IMR-90 (cell line): ENCODE measurements around the gene CMSS1. TPM values are rescaled to one million over a fixed set of nuclear protein-coding genes. Genes with fewer than 3 reads are reported as not detected.
A peak's percentile ranks its signal among the peaks of the same experiment; 100 is the strongest.

Experiments used
- ATAC-seq: fragments of 200-7000 bp; cut with Tn5 transposase; 2 replicates; pipeline ENCODE4 v1.9.1; 2020; ENCODE audit warnings: low read depth, mild to moderate bottlenecking, moderate library complexity
- BruUV-seq: library from RNA; stranded (reverse); fragments of 400-500 nt; replicated peaks from 2 replicates; lab custom pipeline; 2021; lab: Mats Ljungman, UMichigan
- CTCF ChIA-PET: fragments of 300-600 bp; formaldehyde crosslinking; extraction: SDS; loops from one replicate; lab custom pipeline; 2021; ENCODE audit warnings: antibody characterized with exemption; lab: Yijun Ruan, JAX
- POLR2A ChIA-PET: fragments of 300-600 bp; sonication (Branson Sonifier 250); formaldehyde crosslinking; loops from one replicate; lab custom pipeline; 2022; ENCODE audit warnings: antibody characterized with exemption; ENCODE audit not compliant: unreplicated experiment; lab: Charles Lee
- DNase-seq: peaks from one replicate; pipeline ENCODE4 v3.0.0; 2013
- H2AFZ ChIP-seq: replicated peaks from 2 replicates; pipeline ENCODE3; 2013; ENCODE audit warnings: low read length, mild to moderate bottlenecking; ENCODE audit not compliant: poor library complexity
- H2AK5ac ChIP-seq: 2 replicates; pipeline ENCODE4 v1.6.1; 2013; ENCODE audit warnings: low read depth, low read length, inconsistent platforms
- H2AK9ac ChIP-seq: replicated peaks from 2 replicates; pipeline ENCODE3; 2013; ENCODE audit warnings: mild to moderate bottlenecking, low read depth, low read length, moderate library complexity; ENCODE audit not compliant: poor library complexity
- H2BK120ac ChIP-seq: 2 replicates; pipeline ENCODE4 v1.6.1; 2013; ENCODE audit warnings: low read depth, low read length, inconsistent platforms
- H2BK15ac ChIP-seq: 3 replicates; pipeline ENCODE4 v1.6.1; 2013; ENCODE audit warnings: low read depth, low read length, inconsistent platforms
- H2BK20ac ChIP-seq: 2 replicates; pipeline ENCODE4 v1.6.1; 2013; ENCODE audit warnings: low read depth, mild to moderate bottlenecking, inconsistent platforms, low read length, moderate library complexity
- H2BK5ac ChIP-seq: 2 replicates; pipeline ENCODE4 v1.6.1; 2013; ENCODE audit warnings: mild to moderate bottlenecking, low read depth, low read length, inconsistent platforms; ENCODE audit not compliant: poor library complexity, severe bottlenecking
- H3K14ac ChIP-seq: replicated peaks from 2 replicates; pipeline ENCODE4 v1.6.1; 2013; ENCODE audit warnings: low read depth, low read length, inconsistent platforms
- H3K18ac ChIP-seq: 2 replicates; pipeline ENCODE4 v1.6.1; 2013; ENCODE audit warnings: low read depth, low read length, control low read depth
- H3K23ac ChIP-seq: 2 replicates; pipeline ENCODE4 v1.6.1; 2013; ENCODE audit warnings: low read depth, low read length, inconsistent platforms
- H3K27ac ChIP-seq: 2 replicates; pipeline ENCODE4 v1.5.1; 2013; ENCODE audit warnings: mild to moderate bottlenecking, control low read depth, low read length; ENCODE audit not compliant: insufficient read depth
- H3K27me3 ChIP-seq: 2 replicates; pipeline ENCODE4 v1.6.1; 2013; ENCODE audit warnings: low read length; ENCODE audit not compliant: control insufficient read depth, insufficient read depth
- H3K36me3 ChIP-seq: 2 replicates; pipeline ENCODE4 v1.6.1; 2013; ENCODE audit warnings: low read length, mixed read lengths; ENCODE audit not compliant: control insufficient read depth, insufficient read depth
- H3K4ac ChIP-seq: 2 replicates; pipeline ENCODE4 v1.6.1; 2013; ENCODE audit warnings: low read depth, low read length, inconsistent platforms
- H3K4me1 ChIP-seq: 2 replicates; pipeline ENCODE4 v1.6.1; 2013; ENCODE audit warnings: low read length, mixed read lengths; ENCODE audit not compliant: control insufficient read depth, insufficient read depth
- H3K4me2 ChIP-seq: 2 replicates; pipeline ENCODE4 v1.6.1; 2013; ENCODE audit warnings: low read depth, mild to moderate bottlenecking, control low read depth, low read length, moderate library complexity
- H3K4me3 ChIP-seq: 2 replicates; pipeline ENCODE4 v1.5.1; 2013; ENCODE audit warnings: low read depth, mild to moderate bottlenecking, control low read depth, low read length, moderate library complexity; ENCODE audit not compliant: insufficient read depth
- H3K56ac ChIP-seq: 2 replicates; pipeline ENCODE4 v1.6.1; 2013; ENCODE audit warnings: low read length, inconsistent platforms; ENCODE audit not compliant: insufficient read depth; ENCODE audit errors: extremely low read depth
- H3K79me1 ChIP-seq, 2 experiments: 2 replicates each; pipeline ENCODE4 v1.6.1; 2013; ENCODE audit warnings: low read length in 2 of 2, inconsistent platforms in 1 of 2, low read depth in 1 of 2
- H3K9ac ChIP-seq: 2 replicates; pipeline ENCODE4 v1.6.1; 2013; ENCODE audit warnings: low read depth, low read length, control low read depth
- H3K9me1 ChIP-seq: 2 replicates; pipeline ENCODE4 v1.6.1; 2013; ENCODE audit warnings: low read length, inconsistent platforms; ENCODE audit not compliant: insufficient read depth
- H3K9me3 ChIP-seq: 2 replicates; pipeline ENCODE4 v1.6.1; 2013; ENCODE audit warnings: low read length; ENCODE audit not compliant: control insufficient read depth, insufficient read depth
- H4K20me1 ChIP-seq: 2 replicates; pipeline ENCODE4 v1.6.1; 2013; ENCODE audit warnings: low read length, inconsistent platforms; ENCODE audit not compliant: insufficient read depth
- H4K5ac ChIP-seq: 2 replicates; pipeline ENCODE4 v1.6.1; 2013; ENCODE audit warnings: mild to moderate bottlenecking, low read depth, low read length, control low read depth
- H4K8ac ChIP-seq, 2 experiments: 2 replicates each; pipeline ENCODE4 v1.6.1; 2013; ENCODE audit warnings: low read depth in 2 of 2, low read length in 2 of 2, control low read depth in 1 of 2, inconsistent platforms in 1 of 2
- H4K91ac ChIP-seq: 2 replicates; pipeline ENCODE4 v1.6.1; 2013; ENCODE audit warnings: low read depth, low read length, inconsistent platforms; ENCODE audit not compliant: insufficient read depth
- CEBPB ChIP-seq: IDR thresholded peaks from 2 replicates; pipeline ENCODE4 v1.6.1; 2012; ENCODE audit warnings: low read depth, low read length, improper control_type of control experiment
- CHD1 ChIP-seq: IDR thresholded peaks from 2 replicates; pipeline ENCODE4 v1.6.1; 2012; ENCODE audit warnings: low read depth, low read length, improper control_type of control experiment
- ELK1 ChIP-seq: fragments of 150-350 bp; IDR thresholded peaks from 2 replicates; pipeline ENCODE4 v1.6.1; 2016; ENCODE audit warnings: low read depth, mild to moderate bottlenecking, low read length, moderate library complexity, borderline replicate concordance
- MAFK ChIP-seq: IDR thresholded peaks from 2 replicates; pipeline ENCODE4 v1.6.1; 2012; ENCODE audit warnings: low read depth, low read length, improper control_type of control experiment
- MAZ ChIP-seq: IDR thresholded peaks from 2 replicates; pipeline ENCODE4 v1.6.1; 2012; ENCODE audit warnings: low read depth, mild to moderate bottlenecking, low read length, improper control_type of control experiment, moderate library complexity, borderline replicate concordance
- MXI1 ChIP-seq: IDR thresholded peaks from 2 replicates; pipeline ENCODE4 v1.6.1; 2012; ENCODE audit warnings: low read depth, mild to moderate bottlenecking, low read length, moderate library complexity, borderline replicate concordance
- NFE2L2 ChIP-seq: fragments of 150-350 bp; IDR thresholded peaks from 2 replicates; pipeline ENCODE4 v1.6.1; 2016; ENCODE audit warnings: low read depth, mild to moderate bottlenecking, low read length
- RFX5 ChIP-seq: IDR thresholded peaks from 2 replicates; pipeline ENCODE4 v1.8.0; 2012; ENCODE audit warnings: low read depth, mild to moderate bottlenecking, low read length, moderate library complexity
- SMC3 ChIP-seq: fragments of 150-350 bp; IDR thresholded peaks from 2 replicates; pipeline ENCODE4 v1.6.1; 2016; ENCODE audit warnings: low read depth, mild to moderate bottlenecking, antibody characterized with exemption, low read length, moderate library complexity
- USF2 ChIP-seq: fragments of 150-350 bp; IDR thresholded peaks from 2 replicates; pipeline ENCODE4 v1.6.1; 2017; ENCODE audit warnings: mild to moderate bottlenecking, antibody characterized with exemption, low read length, low read depth
- WGBS, 2 experiments: methylation state at CpG; one replicate each; pipeline versions ENCODE4 v1.1.5 to v1.1.7; 2013; ENCODE audit warnings: missing lambda C conversion rate in 2 of 2; ENCODE audit not compliant: insufficient read length in 1 of 2; ENCODE audit errors: extremely low coverage in 2 of 2; 5-methylcytosine and 5-hydroxymethylcytosine counted together
- dilution Hi-C: fragments of 300-500 bp; cut with HindIII; formaldehyde crosslinking; loops from one replicate; pipeline ENCODE4 v1.14.3; 2018; ENCODE audit warnings: low sequenced_read_pairs; ENCODE audit not compliant: unreplicated experiment
- in situ Hi-C: fragments of 300-500 bp; cut with MboI; formaldehyde crosslinking; loops from 3 replicates; pipeline ENCODE4 v1.14.3; 2019; ENCODE audit warnings: low sequenced_read_pairs, inconsistent platforms, mixed read lengths
- intact Hi-C: fragments of 100-400 bp; cut with micrococcal nuclease; formaldehyde crosslinking; loops from 2 replicates; pipeline ENCODE4 v1.10.0; 2022
- polyA plus RNA-seq, 3 experiments: library from polyadenylated mRNA; depleted of rRNA; stranded (reverse); fragments of >200 nt; gene quantifications; 2 replicates each; pipeline ENCODE4 v1.2.3, GENCODE V29; 2012; ENCODE audit warnings: low replicate concordance in 1 of 3
- total RNA-seq: library from RNA; depleted of rRNA; stranded (reverse); fragments of >200 nt; gene quantifications from 2 replicates; pipeline ENCODE4 v1.2.3, GENCODE V29; 2012

The CMSS1 gene
- total and polyA plus RNA-seq, 2 of the 4 experiments (the other 2 are of a cell fraction): 12.5 to 13.6 TPM

GRCh38 chr3:100057716-100058575, 240.3 kb downstream of the CMSS1 start:
- no peak overlapping the region for H3K27ac ChIP-seq
- H3K23ac ChIP-seq: no peak overlapping the region
- H3K18ac ChIP-seq: peak overlapping the region; percentile 83; the same call in 1 of the 2 replicates
- dilution Hi-C loops (no loop called here), in situ Hi-C loops (loop anchor here (25.0 kb wide), 2 partner anchors 96 to 196 kb away; no protein-coding TSS in a partner anchor), intact Hi-C loops (no loop called here)
- ATAC-seq (peak; percentile 55), DNase-seq (no peak)
- H3K4me2 ChIP-seq: no peak overlapping the region
- peaks cover 7% of the 10 kb centered on the region for H3K4me1 ChIP-seq
- H3K9me1 ChIP-seq: no peaks in the 10 kb centered on the region; the same call in 1 of the 2 replicates
- no peak overlapping the region for H2AK9ac ChIP-seq
- no peak overlapping the region for H3K9ac ChIP-seq
- H4K20me1 ChIP-seq: no peaks in the 10 kb centered on the region
- no peaks in the 10 kb centered on the region for H3K9me3 ChIP-seq
- H2BK20ac ChIP-seq: peak overlapping the region; percentile 36; the same call in 1 of the 2 replicates
- H4K5ac ChIP-seq: peak overlapping the region; percentile 15; the same call in 1 of the 2 replicates
- H2AFZ ChIP-seq: no peak overlapping the region
- no peaks in the 10 kb centered on the region for H3K36me3 ChIP-seq
- peak overlapping the region in 1 of 2 experiments; percentile 14; a peak in 1 of 4 replicates for H4K8ac ChIP-seq
- H3K56ac ChIP-seq: no peak overlapping the region
- H3K27me3 ChIP-seq: no peaks in the 10 kb centered on the region
- peak overlapping the region; percentile 9; the same call in 1 of the 2 replicates for H2BK120ac ChIP-seq
- peak overlapping the region; percentile 26; the same call in 2 of the 3 replicates for H2BK15ac ChIP-seq
- TF ChIP-seq CHD1: no peak
- TF ChIP-seq ELK1: no peak
- TF ChIP-seq USF2: no peak
- TF ChIP-seq SMC3: no peak
- no peak for TF ChIP-seq RFX5
- no peak for TF ChIP-seq NFE2L2
- no peak for TF ChIP-seq MXI1
- TF ChIP-seq CEBPB: no peak
- no peak for TF ChIP-seq MAFK
- TF ChIP-seq MAZ: no peak
- peaks cover 0 to 6% of the 10 kb centered on the region in 2 experiments; a peak in 1 of 4 replicates for H3K79me1 ChIP-seq
- WGBS, 2 experiments: 100% methylated on average over 1 of the region's 8 CpGs; no CpG with 5 or more reads in 1 of the 2 experiments
- no peak overlapping the region for H2BK5ac ChIP-seq
- no peak overlapping the region for H4K91ac ChIP-seq
- no peak overlapping the region for H2AK5ac ChIP-seq
- POLR2A ChIA-PET: interaction anchor here (0.6 kb wide), 2 partner anchors 181 to 196 kb away, joined by 3 to 4 read pairs; no protein-coding TSS in a partner anchor
- CTCF ChIA-PET: interaction anchor here (0.8 to 2.2 kb wide), 3 partner anchors 9 to 393 kb away, joined by 3 to 5 read pairs (median 3); no protein-coding TSS in a partner anchor
- BruUV-seq: no TSS peak
- peak overlapping the region; percentile 10; the same call in 1 of the 2 replicates for H3K14ac ChIP-seq
- no peak overlapping the region for H3K4me3 ChIP-seq
- H3K4ac ChIP-seq: no peak overlapping the region; the same call in 1 of the 2 replicates
